GM18951 (cell line): ENCODE results near the gene IL20.

Source experiments
- POLR2A ChIP-seq: IDR thresholded peaks from 4 replicates; pipeline ENCODE4 v1.6.1; 2011; ENCODE audit warnings: mild to moderate bottlenecking; ENCODE audit not compliant: insufficient read length, insufficient read depth; ENCODE audit errors: extremely low read depth
- in situ Hi-C: fragments of 300-500 bp; cut with MboI; formaldehyde crosslinking; loops from one replicate; pipeline ENCODE4 v1.12.0; 2022; ENCODE audit warnings: low sequenced_read_pairs, mixed read lengths, inconsistent platforms; ENCODE audit not compliant: unreplicated experiment

The IL20 gene

DNA sequence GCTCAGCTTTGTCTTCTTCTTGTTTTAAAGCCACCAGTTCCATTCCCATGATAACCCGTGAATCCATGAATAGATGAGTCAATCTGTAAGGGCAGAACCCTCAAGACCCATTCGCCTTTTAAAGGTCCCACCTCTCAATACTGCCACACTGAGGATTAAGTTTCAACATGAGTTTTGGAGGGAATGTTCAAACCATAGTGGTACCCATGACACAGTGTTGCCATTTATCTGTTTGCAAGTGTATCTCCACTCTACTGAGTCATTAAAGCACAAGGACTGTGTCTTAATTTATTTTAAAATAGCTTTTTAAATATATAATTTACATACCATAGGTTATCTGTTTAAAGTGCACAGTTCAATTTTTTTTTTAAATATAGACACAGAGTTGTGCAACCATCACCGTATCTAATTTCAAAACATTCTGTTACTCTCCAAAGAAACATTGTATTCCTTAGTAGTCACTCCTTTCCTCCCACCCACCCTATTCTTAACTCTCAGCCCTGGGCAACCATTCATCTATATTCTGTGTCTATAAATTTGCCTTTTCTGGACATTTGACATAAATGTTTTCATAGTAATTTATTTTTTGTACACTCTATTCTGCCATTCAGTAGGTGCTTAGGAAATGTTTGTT is 27.0 kb downstream of the IL20 start:
- no peak for TF ChIP-seq POLR2A
- in situ Hi-C loops = no loop called here

DNA sequence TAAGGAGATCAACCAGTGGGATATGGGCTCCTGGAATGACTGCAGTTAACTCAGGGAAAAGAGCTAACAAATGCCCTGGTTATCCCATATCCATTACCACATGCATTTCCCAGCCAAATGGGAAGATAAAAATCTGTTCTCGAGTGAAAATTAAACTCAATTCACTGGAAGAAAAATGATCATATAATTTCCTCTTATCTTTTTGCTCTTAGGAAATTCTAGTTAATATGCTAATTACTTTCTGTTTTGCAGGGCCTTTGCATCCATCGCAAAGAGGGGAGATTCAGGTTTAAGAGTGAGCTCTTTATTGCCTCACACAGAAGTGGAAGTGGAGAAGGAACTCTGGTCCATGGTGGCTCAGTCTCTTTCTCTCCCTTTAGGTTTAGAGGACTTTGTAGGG is 28.0 kb downstream of the IL20 start:
- TF ChIP-seq POLR2A = no peak
- in situ Hi-C loops = no loop called here

DNA sequence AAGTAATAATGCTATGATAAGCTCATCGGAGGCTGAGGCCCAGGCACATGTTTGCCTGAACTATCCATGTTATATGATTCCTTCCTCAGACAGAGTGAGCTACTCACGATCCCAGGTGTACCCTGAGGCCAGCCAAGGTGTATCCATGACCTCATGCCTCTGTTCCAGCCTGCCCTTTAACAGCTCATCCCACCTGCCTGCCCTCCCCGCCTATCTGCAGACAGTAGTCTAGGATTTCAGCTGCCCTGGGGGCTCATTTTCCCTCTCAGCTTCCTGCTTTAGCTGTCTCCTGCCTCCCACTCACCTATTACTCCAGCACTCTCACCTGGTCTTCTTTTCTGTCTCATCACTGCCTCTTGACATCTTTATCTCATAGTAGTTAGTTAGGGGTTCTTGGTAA is 29.9 kb downstream of the IL20 start:
- TF ChIP-seq POLR2A = no peak
- in situ Hi-C loops = no loop called here

DNA sequence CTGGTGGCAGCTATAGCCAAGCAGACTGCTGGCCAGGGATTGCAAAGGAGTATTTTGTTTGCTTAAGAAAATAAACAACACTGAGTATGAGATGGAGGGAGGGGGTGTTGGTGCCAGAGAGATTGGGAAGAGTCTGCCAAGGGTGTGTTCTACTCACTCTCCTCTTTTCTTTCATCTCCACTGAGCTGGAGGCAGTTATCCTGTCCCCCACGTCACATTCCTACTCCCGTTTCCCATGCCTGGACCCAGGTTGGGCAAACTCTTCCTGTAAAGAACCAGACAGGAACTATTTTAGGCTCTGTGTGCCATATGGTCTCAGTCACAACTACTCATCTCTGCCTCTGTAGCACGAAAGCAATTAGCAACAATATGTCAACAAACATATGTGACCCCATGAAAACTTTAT is 30.4 kb downstream of the IL20 start:
- no peak for TF ChIP-seq POLR2A
- in situ Hi-C loops = no loop called here

DNA sequence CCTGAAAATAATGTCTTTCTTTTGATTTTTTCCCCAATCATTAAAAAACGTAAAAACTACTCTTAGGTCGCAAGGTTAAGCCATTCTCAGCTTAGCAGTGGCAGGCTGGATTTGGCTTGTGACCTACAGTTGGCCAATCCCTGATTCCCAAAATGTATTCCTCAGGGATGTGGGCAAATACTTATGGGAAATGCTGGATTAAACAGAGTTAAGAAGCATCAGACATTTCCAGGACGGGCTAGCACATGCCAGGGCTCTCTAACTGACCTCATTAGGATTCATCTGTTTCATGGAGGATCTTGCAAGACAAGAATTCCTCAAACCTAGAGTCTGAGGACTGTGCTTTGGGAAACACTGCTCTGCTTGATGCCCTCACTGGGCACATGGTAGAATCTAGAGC is 30.8 kb downstream of the IL20 start:
- in situ Hi-C loops = no loop called here
- no peak for TF ChIP-seq POLR2A

DNA sequence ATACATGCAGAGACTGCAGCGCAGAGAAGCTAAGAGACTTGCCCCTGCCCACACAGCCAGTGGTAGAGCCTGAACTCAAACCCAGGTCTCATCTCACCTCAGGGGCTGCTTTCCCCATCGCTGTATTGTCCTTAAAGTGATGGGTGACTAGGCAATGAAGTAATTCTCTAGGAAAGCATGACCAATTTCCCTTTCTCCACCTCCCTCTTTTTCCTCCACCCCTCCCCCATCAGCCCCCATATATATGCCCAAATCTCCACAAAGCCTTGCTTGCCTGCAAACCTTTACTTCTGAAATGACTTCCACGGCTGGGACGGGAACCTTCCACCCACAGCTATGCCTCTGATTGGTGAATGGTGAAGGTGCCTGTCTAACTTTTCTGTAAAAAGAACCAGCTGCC is 31.8 kb downstream of the IL20 start, which contains the start of gene IL24:
Gene IL24, plus strand, starts transcription at position 269 of the 400 bp plus-strand sequence. CDS start 390 bp downstream, outside the sequence.
- in situ Hi-C loops = no loop called here
- TF ChIP-seq POLR2A = no peak

DNA sequence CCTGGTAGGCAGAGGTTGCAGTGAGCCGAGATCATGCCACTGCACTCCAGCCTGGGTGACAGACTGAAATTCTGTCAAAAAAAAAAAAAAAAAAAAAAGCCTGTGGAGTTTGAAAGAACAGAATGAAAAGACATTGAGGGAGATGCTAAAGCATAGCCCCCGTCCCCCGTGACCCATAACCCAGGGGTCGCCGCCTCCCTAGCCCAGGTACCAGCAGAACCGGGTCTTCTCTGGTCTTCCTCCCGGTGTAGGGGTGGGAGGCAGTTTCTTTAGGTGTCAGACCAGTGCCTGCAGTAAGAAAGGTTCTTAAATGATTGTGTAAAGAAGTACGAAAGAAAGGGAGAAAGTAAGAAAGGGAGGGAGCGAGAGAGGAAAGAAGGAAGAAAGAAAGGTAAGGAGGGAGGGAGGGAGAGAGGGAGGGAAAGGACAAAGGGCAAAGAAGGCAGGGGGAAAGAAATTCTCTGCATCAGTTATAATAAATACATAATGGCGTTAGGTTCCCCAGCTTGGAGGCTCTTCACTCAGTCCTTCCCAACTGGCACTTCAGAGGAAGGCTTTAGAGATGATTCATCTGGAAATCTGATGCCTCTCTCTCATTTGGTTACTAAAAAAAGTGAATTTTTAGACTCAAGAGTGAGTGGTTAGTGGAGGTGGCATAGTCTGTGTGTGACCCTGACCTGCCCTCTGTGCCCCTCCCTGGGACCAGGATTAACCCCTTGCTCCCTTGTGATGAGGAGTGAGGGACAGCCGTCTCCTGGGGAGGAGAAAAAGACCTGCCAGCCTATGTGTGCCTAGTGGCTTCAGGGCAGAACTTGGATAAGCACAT is 32.9 kb downstream of the IL20 start:
- no peak for TF ChIP-seq POLR2A
- in situ Hi-C loops = no loop called here

DNA sequence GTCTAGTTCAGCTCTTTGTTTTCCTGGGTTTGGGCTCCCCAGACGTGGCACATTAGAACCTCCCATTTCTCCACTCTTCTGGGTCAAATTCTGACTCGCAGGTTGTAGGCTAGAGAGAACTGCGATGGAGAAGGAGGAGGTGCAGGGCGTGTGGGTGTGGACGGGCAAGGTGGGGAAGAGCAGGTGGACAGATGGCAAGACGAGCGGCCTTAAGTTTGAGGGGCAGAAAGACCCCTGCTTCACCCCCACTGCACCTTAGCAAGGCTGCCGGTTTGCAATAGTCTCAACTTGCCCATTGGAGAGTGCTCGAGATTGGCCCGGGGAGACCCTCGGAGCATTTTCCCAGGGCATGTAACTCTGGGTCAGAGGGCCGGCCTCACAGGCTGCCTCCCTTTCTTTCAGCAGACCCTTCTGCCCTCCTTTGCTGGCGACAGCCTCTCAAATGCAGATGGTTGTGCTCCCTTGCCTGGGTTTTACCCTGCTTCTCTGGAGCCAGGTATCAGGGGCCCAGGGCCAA is 33.5 kb downstream of the IL20 start:
- no peak for TF ChIP-seq POLR2A
- in situ Hi-C loops = no loop called here

DNA sequence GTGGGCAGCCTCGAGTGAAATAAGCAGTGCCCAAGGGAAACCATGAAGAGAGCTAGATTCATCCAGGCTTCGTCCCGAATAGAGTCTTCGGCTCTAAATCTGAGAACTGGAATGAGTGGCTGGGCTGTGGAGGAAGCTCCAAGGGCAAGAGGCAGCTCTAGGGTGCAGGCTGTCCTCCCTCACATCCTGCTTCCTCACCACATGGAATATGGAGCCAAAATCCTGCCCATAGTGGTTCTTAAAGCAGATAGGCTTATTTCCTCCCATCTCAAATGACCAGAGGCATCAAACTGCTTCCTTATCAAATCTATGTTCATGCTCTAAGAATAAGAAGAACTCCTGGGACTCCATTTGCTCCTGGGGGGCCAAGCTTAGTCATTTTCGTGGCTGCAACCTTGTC is 34.3 kb downstream of the IL20 start:
- no peak for TF ChIP-seq POLR2A
- in situ Hi-C loops = no loop called here

DNA sequence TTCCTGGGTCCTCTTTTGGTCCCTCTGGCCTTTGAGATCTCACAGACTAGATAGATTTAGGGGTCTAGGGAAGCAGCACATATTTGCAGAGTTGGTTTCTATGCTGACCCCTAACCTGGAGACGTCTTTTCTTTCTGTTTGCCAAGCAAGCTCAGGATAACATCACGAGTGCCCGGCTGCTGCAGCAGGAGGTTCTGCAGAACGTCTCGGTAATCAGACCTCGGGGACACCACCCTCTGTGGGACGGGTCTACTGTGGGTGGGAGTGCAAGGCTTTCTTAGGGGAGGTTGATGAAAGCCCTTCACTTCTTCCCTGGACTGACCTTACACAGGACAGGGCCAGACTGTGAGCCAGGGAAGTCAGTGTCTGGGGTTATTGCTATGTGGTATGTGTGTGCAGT is 34.7 kb downstream of the IL20 start:
- no peak for TF ChIP-seq POLR2A
- in situ Hi-C loops = no loop called here

DNA sequence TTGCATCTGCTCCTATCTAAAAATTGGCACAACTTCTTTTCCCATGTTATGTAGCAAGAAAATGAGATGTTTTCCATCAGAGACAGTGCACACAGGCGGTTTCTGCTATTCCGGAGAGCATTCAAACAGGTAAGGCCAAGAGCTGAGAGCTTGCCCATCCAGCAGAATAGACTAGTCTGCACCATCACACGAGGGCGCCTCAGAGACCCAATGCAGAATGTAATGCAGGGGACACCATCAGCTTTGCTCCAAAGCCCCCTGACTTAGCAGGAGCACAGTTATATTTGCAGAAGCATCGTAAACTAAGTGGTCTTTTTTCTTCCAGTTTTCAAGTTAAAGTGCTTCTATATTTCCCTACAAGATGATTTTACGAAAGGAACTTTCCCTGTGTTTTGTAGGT is 36.5 kb downstream of the IL20 start:
- TF ChIP-seq POLR2A = no peak
- in situ Hi-C loops = no loop called here

DNA sequence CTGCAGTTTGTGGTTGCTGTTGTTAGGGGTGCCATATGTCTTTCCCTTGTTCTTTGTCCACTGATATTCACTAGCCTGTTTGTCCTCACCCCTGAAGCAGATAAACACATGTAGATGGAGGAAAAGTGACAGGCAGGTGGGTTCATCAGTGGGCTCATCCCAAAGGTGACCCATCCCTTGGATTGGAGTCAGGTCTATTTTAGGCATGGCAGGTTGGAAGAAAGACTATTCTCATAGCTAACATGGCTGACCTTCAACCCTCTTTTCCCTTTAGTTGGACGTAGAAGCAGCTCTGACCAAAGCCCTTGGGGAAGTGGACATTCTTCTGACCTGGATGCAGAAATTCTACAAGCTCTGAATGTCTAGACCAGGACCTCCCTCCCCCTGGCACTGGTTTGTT is 37.3 kb downstream of the IL20 start:
- in situ Hi-C loops = no loop called here
- no peak for TF ChIP-seq POLR2A

DNA sequence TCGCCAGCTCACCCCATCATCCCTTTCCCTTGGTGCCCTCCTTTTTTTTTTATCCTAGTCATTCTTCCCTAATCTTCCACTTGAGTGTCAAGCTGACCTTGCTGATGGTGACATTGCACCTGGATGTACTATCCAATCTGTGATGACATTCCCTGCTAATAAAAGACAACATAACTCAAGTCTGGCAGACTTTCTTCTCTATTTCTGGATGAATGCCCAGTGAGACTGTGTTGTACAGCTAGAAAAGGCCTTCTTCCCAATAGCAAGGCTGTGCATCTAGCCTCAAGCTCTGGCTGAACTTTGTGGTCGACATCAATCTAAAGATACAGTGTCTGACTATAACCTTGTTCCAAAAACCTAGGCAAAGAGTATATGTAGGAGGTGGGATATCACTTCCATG is 38.3 kb downstream of the IL20 start:
- in situ Hi-C loops = no loop called here
- no peak for TF ChIP-seq POLR2A

DNA sequence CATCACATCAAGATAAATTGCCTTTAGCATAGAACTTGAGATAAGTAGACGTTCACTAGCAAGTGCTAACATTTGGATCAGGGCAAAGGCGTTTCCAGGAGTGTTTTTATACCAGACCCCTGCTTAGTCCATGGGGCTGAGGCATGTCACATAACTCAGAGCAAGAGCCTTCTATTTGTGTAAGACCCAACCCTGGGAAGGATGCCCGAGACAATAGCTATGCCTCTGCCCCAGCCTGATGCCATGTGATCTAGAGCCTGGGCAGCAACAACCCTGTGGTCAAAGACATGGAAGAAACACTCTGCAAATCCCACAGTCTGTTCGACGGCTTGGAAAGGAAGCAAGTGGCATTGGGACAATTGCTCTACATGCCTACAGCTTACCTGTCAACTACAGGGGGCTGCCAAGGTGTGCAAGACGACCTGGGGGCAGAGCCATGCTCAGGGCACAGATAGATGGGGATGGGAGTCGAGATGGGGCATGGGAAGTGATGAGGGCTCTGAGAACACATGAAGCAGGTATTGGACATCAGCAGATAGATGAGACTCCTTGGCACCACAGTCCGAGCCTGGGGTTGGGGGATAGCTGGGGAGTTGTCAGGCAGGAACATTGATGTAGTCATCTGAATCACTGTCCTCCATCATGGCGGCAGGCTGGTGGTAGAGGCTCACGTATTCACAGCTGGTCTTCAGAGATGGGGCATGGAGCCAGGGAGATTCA is 39.2 kb downstream of the IL20 start:
- in situ Hi-C loops = no loop called here
- no peak for TF ChIP-seq POLR2A
